GM11168 (cell line): ENCODE results near the gene FGD3.

ENCODE experiments used
- in situ Hi-C: fragments of 300-500 bp; cut with MboI; formaldehyde crosslinking; loops from one replicate; pipeline ENCODE4 v1.12.0; 2022; ENCODE audit warnings: low sequenced_read_pairs; ENCODE audit not compliant: unreplicated experiment

The FGD3 gene

GRCh38 chr9:93048566-93049448 lies 101.5 kb downstream of the FGD3 start:
- in situ Hi-C loops, result no loop called here

GRCh38 chr9:93049491-93049890 lies 102.2 kb downstream of the FGD3 start:
- in situ Hi-C loops, result no loop called here

GRCh38 chr9:93050231-93050630 lies 102.9 kb downstream of the FGD3 start:
- in situ Hi-C loops, result no loop called here

GRCh38 chr9:93051680-93052089 lies 104.4 kb downstream of the FGD3 start:
- in situ Hi-C loops, result no loop called here

GRCh38 chr9:93052791-93053540 lies 105.6 kb downstream of the FGD3 start:
- in situ Hi-C loops, result no loop called here

- in situ Hi-C loops, result no loop called here
These were observed 106.5 kb downstream of the FGD3 start for GRCh38 chr9:93053781-93054331.

- in situ Hi-C loops, result no loop called here
These were observed 107.7 kb downstream of the FGD3 start for GRCh38 chr9:93054758-93055704.

GRCh38 chr9:93057042-93057702 lies 109.8 kb downstream of the FGD3 start:
- in situ Hi-C loops, result no loop called here

GRCh38 chr9:93057703-93058354 lies 110.5 kb downstream of the FGD3 start:
- in situ Hi-C loops, result no loop called here

GRCh38 chr9:93058355-93059010 lies 111.2 kb downstream of the FGD3 start, which contains the start of gene SUSD3:
Gene SUSD3 (plus strand): TSS chr9:93058701. CDS start chr9:93058743, 42 bp downstream.
- in situ Hi-C loops, result no loop called here

- in situ Hi-C loops, result no loop called here
These were observed 111.8 kb downstream of the FGD3 start for GRCh38 chr9:93059011-93059714.

- in situ Hi-C loops, result no loop called here
These were observed 112.6 kb downstream of the FGD3 start for GRCh38 chr9:93059715-93060578.

GRCh38 chr9:93060746-93061259 lies 113.5 kb downstream of the FGD3 start:
- in situ Hi-C loops, result no loop called here

GRCh38 chr9:93061260-93061751 lies 114.0 kb downstream of the FGD3 start:
- in situ Hi-C loops, result no loop called here

GRCh38 chr9:93061791-93062763 lies 114.8 kb downstream of the FGD3 start:
- in situ Hi-C loops, result no loop called here
